ENCODE measurements around the gene ZNF648. TPM values are rescaled to one million over a fixed set of nuclear protein-coding genes. Genes with fewer than 3 reads are reported as not detected.
"Not testable (repeated sequence)": the region's sequence is repeated elsewhere in the genome, so short reads cannot be mapped to it uniquely, and the experiment has no call there.

ZNF648 gene
- total RNA-seq, 1 donor from 2014 or later = 0.23 TPM

GRCh38 chr1:182071924-182072323, 10.4 kb upstream of the ZNF648 start:
- DNase-seq (ENCODE audit: low spot score) = no peak

GRCh38 chr1:182069028-182069466, 7.5 kb upstream of the ZNF648 start:
- peak; percentile 70 for DNase-seq (ENCODE audit: low spot score)

- DNase-seq (ENCODE audit: low spot score) = no peak
Observed at GRCh38 chr1:182066934-182067333, 5.4 kb upstream of the ZNF648 start.

GRCh38 chr1:182065126-182065845, 3.8 kb upstream of the ZNF648 start:
- no peak for DNase-seq (ENCODE audit: low spot score)

GRCh38 chr1:182064611-182065010, 3.1 kb upstream of the ZNF648 start:
- DNase-seq (ENCODE audit: low spot score) = no peak

GRCh38 chr1:182062223-182062622, 711 bp upstream of the ZNF648 start:
- DNase-seq (ENCODE audit: low spot score) = no peak

GRCh38 chr1:182060877-182061276, 635 bp downstream of the ZNF648 start:
- no peak for DNase-seq (ENCODE audit: low spot score)

GRCh38 chr1:182059936-182060335, 1.6 kb downstream of the ZNF648 start:
- no peak for DNase-seq (ENCODE audit: low spot score)

- no peak for DNase-seq (ENCODE audit: low spot score)
Observed at GRCh38 chr1:182056601-182057366, 4.7 kb downstream of the ZNF648 start.

GRCh38 chr1:182054698-182055326, 6.7 kb downstream of the ZNF648 start:
- DNase-seq (ENCODE audit: low spot score) = no peak

GRCh38 chr1:182052355-182052754, 9.2 kb downstream of the ZNF648 start:
- DNase-seq (ENCODE audit: low spot score) = no peak

- no peak for DNase-seq (ENCODE audit: low spot score)
Observed at GRCh38 chr1:182051938-182052337, 9.6 kb downstream of the ZNF648 start.

- DNase-seq (ENCODE audit: low spot score) = no peak
Observed at GRCh38 chr1:182050481-182051448, 10.7 kb downstream of the ZNF648 start.

GRCh38 chr1:182048562-182048961, 12.9 kb downstream of the ZNF648 start:
- no peak for DNase-seq (ENCODE audit: low spot score)

- no peak for DNase-seq (ENCODE audit: low spot score)
Observed at GRCh38 chr1:182046763-182047162, 14.7 kb downstream of the ZNF648 start.

GRCh38 chr1:182045481-182045880, 16.0 kb downstream of the ZNF648 start:
- DNase-seq (ENCODE audit: low spot score) = not testable (repeated sequence)

- DNase-seq (ENCODE audit: low spot score) = no peak
Observed at GRCh38 chr1:182041615-182042014, 19.9 kb downstream of the ZNF648 start.

- no peak for DNase-seq (ENCODE audit: low spot score)
Observed at GRCh38 chr1:182038220-182038619, 23.3 kb downstream of the ZNF648 start.

GRCh38 chr1:182035097-182035770, 26.3 kb downstream of the ZNF648 start:
- DNase-seq (ENCODE audit: low spot score) = no peak

GRCh38 chr1:182032251-182032650, 29.3 kb downstream of the ZNF648 start:
- DNase-seq (ENCODE audit: low spot score) = no peak
